ENCODE data around the gene IL36G. TPM values are rescaled to one million over a fixed set of nuclear protein-coding genes. Genes with fewer than 3 reads are reported as not detected.

IL36G gene
- total RNA-seq, 1 donor: not detected

- H3K4me3 ChIP-seq (ENCODE audit: low read depth, low read length): no peak overlapping the region
- DNase-seq (ENCODE audit: low read depth): no peak
- no peak for TF ChIP-seq CTCF (IDR thresholded peaks at IDR 0.05; ENCODE audit: insufficient read depth, low read depth, low read length)
Measured at GRCh38 chr2:113014067-113014466, 36.3 kb downstream of the IL36G start.

- TF ChIP-seq CTCF (IDR thresholded peaks at IDR 0.05; ENCODE audit: insufficient read depth, low read depth, low read length): no peak
Measured at GRCh38 chr2:113015042-113015441, 37.2 kb downstream of the IL36G start.

GRCh38 chr2:113015655-113016054 lies 37.8 kb downstream of the IL36G start:
- DNase-seq (ENCODE audit: low read depth): no peak
- TF ChIP-seq CTCF (IDR thresholded peaks at IDR 0.05; ENCODE audit: insufficient read depth, low read depth, low read length): no peak
- no peak overlapping the region for H3K4me3 ChIP-seq (ENCODE audit: low read depth, low read length)

More at GRCh38 chr2:113015042-113015441, 37.2 kb downstream of the IL36G start:
- DNase-seq (ENCODE audit: low read depth): no peak
- no peak overlapping the region for H3K4me3 ChIP-seq (ENCODE audit: low read depth, low read length)

GRCh38 chr2:113018509-113018908 lies 40.7 kb downstream of the IL36G start:
- H3K4me3 ChIP-seq (ENCODE audit: low read depth, low read length): no peak overlapping the region
- no peak for DNase-seq (ENCODE audit: low read depth)
- TF ChIP-seq CTCF (IDR thresholded peaks at IDR 0.05; ENCODE audit: insufficient read depth, low read depth, low read length): no peak

- H3K4me3 ChIP-seq (ENCODE audit: low read depth, low read length): no peak overlapping the region
- no peak for DNase-seq (ENCODE audit: low read depth)
- no peak for TF ChIP-seq CTCF (IDR thresholded peaks at IDR 0.05; ENCODE audit: insufficient read depth, low read depth, low read length)
Measured at GRCh38 chr2:113021312-113021711, 43.5 kb downstream of the IL36G start.

GRCh38 chr2:113024764-113025163 lies 47.0 kb downstream of the IL36G start:
- TF ChIP-seq CTCF (IDR thresholded peaks at IDR 0.05; ENCODE audit: insufficient read depth, low read depth, low read length): no peak
- no peak overlapping the region for H3K4me3 ChIP-seq (ENCODE audit: low read depth, low read length)
- no peak for DNase-seq (ENCODE audit: low read depth)

- H3K4me3 ChIP-seq (ENCODE audit: low read depth, low read length): no peak overlapping the region
- no peak for DNase-seq (ENCODE audit: low read depth)
- no peak for TF ChIP-seq CTCF (IDR thresholded peaks at IDR 0.05; ENCODE audit: insufficient read depth, low read depth, low read length)
Measured at GRCh38 chr2:113025737-113026136, 47.9 kb downstream of the IL36G start.
